HepG2 (cell line): ENCODE measurements around the gene TUBG2. TPM values are rescaled to one million over a fixed set of nuclear protein-coding genes. Genes with fewer than 3 reads are reported as not detected.

Experiments used
- CC2D1A ChIP-seq: sonication (generic); formaldehyde crosslinking; IDR thresholded peaks from 2 replicates; pipeline ENCODE4 v1.8.1; 2023; ENCODE audit warnings: mild to moderate bottlenecking, missing genetic modification reagents
- HCFC1 ChIP-seq: fragments of 150-350 bp; IDR thresholded peaks from 2 replicates; pipeline ENCODE4 v1.6.1; 2014; ENCODE audit warnings: low read depth, low read length
- HDAC2 ChIP-seq: sonication (generic); formaldehyde crosslinking; IDR thresholded peaks from 2 replicates; pipeline ENCODE4 v1.4.0; 2020; ENCODE audit warnings: missing genetic modification reagents
- ISX ChIP-seq: sonication (generic); formaldehyde crosslinking; conservative IDR thresholded peaks from 2 replicates; pipeline ENCODE4 v1.5.0; 2020; ENCODE audit warnings: missing genetic modification reagents
- KDM4B ChIP-seq: sonication (generic); formaldehyde crosslinking; IDR thresholded peaks from 2 replicates; pipeline ENCODE4 v1.4.0; 2020; ENCODE audit warnings: missing genetic modification reagents
- MATR3 ChIP-seq: sonication (generic); formaldehyde crosslinking; IDR thresholded peaks from 2 replicates; pipeline ENCODE4 v1.4.0; 2020; ENCODE audit warnings: missing genetic modification reagents
- PAF1 ChIP-seq: IDR thresholded peaks from 2 replicates; pipeline ENCODE4 v1.6.1; 2016; ENCODE audit warnings: missing genetic modification reagents, missing compliant biosample characterization
- RORA ChIP-seq: sonication (generic); formaldehyde crosslinking; IDR thresholded peaks from 2 replicates; pipeline ENCODE4 v1.5.0; 2020; ENCODE audit warnings: mild to moderate bottlenecking, missing genetic modification reagents, moderate library complexity
- SIN3A ChIP-seq: IDR thresholded peaks from 2 replicates; pipeline ENCODE4 v1.6.1; 2011; ENCODE audit warnings: low read depth, mild to moderate bottlenecking, control low read depth, low read length, borderline replicate concordance
- TAF15 ChIP-seq: fragments of 200-400 bp; formaldehyde crosslinking; IDR thresholded peaks from one replicate; pipeline ENCODE4 v1.6.1; 2018; ENCODE audit warnings: mild to moderate bottlenecking, low read depth, low read length; ENCODE audit not compliant: poor library complexity, severe bottlenecking
- ZEB1 ChIP-seq: IDR thresholded peaks from 2 replicates; pipeline ENCODE4 v1.6.1; 2012; ENCODE audit warnings: mild to moderate bottlenecking, low read depth, inconsistent platforms; ENCODE audit not compliant: insufficient replicate concordance
- ZNF335 ChIP-seq: sonication (generic); formaldehyde crosslinking; IDR thresholded peaks from 2 replicates; pipeline ENCODE4 v1.4.0; 2020; ENCODE audit warnings: missing genetic modification reagents
- polyA plus RNA-seq, 8 experiments: library from polyadenylated mRNA; depleted of rRNA in 3 of 8; stranded (reverse) in 7 of 8; unstranded in 1 of 8; fragments of >200 nt; fragmentation: Illumina TruSeq in 4 of 8; extraction: Trizol in 4 of 8; gene quantifications; 2 replicates each; pipeline versions ENCODE4 v1.2.1 to v1.2.3, GENCODE V29; 2011 to 2016; ENCODE audit warnings: low read depth in 4 of 8, missing spikeins in 1 of 8, mixed read lengths in 1 of 8; ENCODE audit not compliant: insufficient read depth in 1 of 8
- total RNA-seq, 5 experiments: library from RNA; depleted of rRNA; stranded (reverse); fragments of >200 nt; fragmentation: Illumina TruSeq; extraction: Trizol; gene quantifications; 2 replicates each; pipeline ENCODE4 v1.2.3, GENCODE V29; 2016; ENCODE audit warnings: low read depth in 1 of 5
- TF ChIP-seq, protein P1 (sequence below): sonication (generic); formaldehyde crosslinking; IDR thresholded peaks from 2 replicates; pipeline ENCODE4 v1.4.0; 2020; ENCODE audit warnings: mild to moderate bottlenecking, missing genetic modification reagents
- TF ChIP-seq, protein P2 (sequence below): fragments of 450-650 bp; IDR thresholded peaks from 2 replicates; pipeline ENCODE4 v1.6.1; 2016
- TF ChIP-seq, protein P3 (sequence below): sonication (generic); formaldehyde crosslinking; IDR thresholded peaks from 2 replicates; pipeline ENCODE4 v1.4.0; 2020; ENCODE audit warnings: missing genetic modification reagents, borderline replicate concordance

The TUBG2 gene
- total and polyA plus RNA-seq, 2 of the 13 experiments (the other 11 are each of a cell fraction or from before 2014, with no cell fraction given): 16.0 to 42.3 TPM

DNA sequence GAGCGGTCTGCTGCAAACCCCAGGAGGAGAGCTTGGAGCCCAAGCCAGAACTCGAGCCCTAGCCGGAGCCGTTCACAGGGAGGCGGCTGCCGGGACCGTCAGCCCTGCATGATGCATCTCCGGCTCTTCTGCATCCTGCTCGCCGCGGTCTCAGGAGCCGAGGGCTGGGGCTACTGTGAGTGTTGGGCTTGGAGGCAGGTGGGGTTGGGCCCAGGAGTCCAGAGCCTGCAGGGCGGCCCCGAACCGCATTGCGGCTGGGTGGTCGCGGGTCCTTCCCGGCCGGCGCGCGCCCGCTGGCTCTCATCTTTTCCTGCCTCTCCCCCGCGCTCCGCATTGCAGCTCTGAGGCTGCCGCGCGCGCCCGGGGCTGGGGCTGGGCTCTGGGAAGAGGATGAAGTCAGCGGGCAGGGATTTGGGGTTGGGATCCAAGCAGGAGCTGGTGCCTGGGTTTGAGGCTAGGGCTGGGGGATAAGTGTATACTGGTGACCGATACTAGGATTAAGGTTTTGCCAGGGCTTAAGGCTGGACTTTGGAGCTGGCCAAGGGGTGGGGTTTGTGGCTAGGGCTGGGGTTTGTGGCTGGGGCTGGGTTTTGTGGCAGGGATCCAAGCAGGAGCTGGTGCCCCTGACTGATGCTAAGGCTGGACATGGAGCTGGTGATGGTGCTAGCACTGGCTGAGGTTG lies 23.8 kb downstream of the TUBG2 start (continued):
- TF ChIP-seq RORA (CRISPR knock-in tag) (no peak), HDAC2 (CRISPR knock-in tag) (no peak; the same call in 1 of the 2 replicates), KDM4B (CRISPR knock-in tag) (0 out of 2 replicates have a peak, but pooled peaks have one; percentile 25), ZEB1 (no peak), CC2D1A (CRISPR knock-in tag) (no peak), MATR3 (CRISPR knock-in tag) (no peak), SIN3A (no peak; the same call in 1 of the 2 replicates), TAF15 (no peak), HCFC1 (no peak), PAF1 (CRISPR knock-in tag) (no peak), ISX (CRISPR knock-in tag) (no peak), ZNF335 (CRISPR knock-in tag) (no peak)
- TF ChIP-seq, protein P1, sequence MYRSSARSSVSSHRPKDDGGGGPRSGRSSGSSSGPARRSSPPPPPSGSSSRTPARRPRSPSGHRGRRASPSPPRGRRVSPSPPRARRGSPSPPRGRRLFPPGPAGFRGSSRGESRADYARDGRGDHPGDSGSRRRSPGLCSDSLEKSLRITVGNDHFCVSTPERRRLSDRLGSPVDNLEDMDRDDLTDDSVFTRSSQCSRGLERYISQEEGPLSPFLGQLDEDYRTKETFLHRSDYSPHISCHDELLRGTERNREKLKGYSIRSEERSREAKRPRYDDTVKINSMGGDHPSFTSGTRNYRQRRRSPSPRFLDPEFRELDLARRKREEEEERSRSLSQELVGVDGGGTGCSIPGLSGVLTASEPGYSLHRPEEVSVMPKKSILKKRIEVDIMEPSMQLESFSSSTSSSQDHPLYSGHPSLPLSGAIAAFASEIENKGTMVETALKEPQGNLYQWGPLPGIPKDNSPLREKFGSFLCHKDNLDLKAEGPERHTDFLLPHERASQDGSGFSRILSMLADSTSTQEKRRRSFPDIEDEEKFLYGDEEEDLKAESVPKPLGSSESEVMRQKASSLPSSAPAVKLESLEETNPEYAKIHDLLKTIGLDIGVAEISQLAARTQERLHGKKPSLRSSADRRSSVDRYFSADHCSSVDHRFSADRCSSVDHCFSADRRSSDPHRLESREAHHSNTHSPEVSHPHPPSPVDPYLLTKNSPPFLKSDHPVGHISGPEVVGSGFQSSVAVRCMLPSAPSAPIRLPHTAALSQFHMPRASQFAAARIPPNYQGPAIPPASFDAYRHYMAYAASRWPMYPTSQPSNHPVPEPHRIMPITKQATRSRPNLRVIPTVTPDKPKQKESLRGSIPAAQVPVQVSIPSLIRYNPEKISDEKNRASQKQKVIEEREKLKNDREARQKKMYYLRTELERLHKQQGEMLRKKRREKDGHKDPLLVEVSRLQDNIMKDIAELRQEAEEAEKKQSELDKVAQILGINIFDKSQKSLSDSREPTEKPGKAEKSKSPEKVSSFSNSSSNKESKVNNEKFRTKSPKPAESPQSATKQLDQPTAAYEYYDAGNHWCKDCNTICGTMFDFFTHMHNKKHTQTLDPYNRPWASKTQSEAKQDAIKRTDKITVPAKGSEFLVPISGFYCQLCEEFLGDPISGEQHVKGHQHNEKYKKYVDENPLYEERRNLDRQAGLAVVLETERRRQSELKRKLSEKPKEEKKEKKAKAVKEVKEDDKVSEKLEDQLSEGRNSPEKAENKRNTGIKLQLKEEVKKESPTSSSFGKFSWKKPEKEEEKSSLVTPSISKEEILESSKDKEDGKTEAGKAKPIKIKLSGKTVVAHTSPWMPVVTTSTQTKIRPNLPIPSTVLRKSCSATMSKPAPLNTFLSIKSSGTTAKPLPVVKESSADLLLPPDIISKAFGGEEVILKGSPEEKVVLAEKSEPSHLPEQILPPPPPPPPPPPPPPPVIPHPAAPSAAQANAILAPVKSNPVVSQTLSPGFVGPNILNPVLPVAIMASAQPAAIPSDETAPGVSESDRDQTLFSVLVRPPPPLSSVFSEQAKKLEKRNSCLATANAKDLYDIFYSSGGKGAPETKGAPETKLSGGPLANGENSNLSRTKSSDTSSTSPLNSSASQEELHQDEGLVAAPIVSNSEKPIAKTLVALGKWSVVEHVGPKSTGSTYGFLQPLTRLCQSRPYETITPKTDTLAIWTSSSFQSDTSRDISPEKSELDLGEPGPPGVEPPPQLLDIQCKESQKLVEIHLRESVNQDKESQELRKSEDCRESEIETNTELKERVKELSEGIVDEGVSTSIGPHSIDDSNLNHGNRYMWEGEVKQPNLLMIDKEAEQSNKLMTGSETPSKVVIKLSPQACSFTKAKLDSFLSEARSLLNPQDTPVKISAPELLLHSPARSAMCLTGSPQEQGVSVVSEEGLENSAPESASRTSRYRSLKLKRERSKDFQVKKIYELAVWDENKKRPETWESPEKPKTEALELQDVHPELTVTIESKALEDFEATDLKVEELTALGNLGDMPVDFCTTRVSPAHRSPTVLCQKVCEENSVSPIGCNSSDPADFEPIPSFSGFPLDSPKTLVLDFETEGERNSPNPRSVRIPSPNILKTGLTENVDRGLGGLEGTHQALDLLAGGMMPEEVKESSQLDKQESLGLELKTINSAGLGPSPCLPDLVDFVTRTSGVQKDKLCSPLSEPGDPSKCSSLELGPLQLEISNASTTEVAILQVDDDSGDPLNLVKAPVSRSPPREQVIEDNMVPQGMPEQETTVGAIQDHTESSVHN (CRISPR knock-in tag): 0 out of 2 replicates have a peak, but pooled peaks have one; percentile 70
- TF ChIP-seq, protein P2, sequence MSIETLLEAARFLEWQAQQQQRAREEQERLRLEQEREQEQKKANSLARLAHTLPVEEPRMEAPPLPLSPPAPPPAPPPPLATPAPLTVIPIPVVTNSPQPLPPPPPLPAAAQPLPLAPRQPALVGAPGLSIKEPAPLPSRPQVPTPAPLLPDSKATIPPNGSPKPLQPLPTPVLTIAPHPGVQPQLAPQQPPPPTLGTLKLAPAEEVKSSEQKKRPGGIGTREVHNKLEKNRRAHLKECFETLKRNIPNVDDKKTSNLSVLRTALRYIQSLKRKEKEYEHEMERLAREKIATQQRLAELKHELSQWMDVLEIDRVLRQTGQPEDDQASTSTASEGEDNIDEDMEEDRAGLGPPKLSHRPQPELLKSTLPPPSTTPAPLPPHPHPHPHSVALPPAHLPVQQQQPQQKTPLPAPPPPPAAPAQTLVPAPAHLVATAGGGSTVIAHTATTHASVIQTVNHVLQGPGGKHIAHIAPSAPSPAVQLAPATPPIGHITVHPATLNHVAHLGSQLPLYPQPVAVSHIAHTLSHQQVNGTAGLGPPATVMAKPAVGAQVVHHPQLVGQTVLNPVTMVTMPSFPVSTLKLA: no peak
- TF ChIP-seq, protein P3, sequence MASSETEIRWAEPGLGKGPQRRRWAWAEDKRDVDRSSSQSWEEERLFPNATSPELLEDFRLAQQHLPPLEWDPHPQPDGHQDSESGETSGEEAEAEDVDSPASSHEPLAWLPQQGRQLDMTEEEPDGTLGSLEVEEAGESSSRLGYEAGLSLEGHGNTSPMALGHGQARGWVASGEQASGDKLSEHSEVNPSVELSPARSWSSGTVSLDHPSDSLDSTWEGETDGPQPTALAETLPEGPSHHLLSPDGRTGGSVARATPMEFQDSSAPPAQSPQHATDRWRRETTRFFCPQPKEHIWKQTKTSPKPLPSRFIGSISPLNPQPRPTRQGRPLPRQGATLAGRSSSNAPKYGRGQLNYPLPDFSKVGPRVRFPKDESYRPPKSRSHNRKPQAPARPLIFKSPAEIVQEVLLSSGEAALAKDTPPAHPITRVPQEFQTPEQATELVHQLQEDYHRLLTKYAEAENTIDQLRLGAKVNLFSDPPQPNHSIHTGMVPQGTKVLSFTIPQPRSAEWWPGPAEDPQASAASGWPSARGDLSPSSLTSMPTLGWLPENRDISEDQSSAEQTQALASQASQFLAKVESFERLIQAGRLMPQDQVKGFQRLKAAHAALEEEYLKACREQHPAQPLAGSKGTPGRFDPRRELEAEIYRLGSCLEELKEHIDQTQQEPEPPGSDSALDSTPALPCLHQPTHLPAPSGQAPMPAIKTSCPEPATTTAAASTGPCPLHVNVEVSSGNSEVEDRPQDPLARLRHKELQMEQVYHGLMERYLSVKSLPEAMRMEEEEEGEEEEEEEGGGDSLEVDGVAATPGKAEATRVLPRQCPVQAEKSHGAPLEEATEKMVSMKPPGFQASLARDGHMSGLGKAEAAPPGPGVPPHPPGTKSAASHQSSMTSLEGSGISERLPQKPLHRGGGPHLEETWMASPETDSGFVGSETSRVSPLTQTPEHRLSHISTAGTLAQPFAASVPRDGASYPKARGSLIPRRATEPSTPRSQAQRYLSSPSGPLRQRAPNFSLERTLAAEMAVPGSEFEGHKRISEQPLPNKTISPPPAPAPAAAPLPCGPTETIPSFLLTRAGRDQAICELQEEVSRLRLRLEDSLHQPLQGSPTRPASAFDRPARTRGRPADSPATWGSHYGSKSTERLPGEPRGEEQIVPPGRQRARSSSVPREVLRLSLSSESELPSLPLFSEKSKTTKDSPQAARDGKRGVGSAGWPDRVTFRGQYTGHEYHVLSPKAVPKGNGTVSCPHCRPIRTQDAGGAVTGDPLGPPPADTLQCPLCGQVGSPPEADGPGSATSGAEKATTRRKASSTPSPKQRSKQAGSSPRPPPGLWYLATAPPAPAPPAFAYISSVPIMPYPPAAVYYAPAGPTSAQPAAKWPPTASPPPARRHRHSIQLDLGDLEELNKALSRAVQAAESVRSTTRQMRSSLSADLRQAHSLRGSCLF (CRISPR knock-in tag): no peak
